CD4-positive, alpha-beta T cell treated with Interleukin-17A for 4 hours (primary cell): ENCODE results near the gene GLMP.

Experiments
- DNase-seq: peaks from one replicate; pipeline ENCODE4 v3.0.0-alpha.2; 2020; ENCODE audit warnings: mixed read lengths

Gene GLMP

GRCh38 chr1:156285437-156285836, 10.0 kb downstream of the GLMP start:
- DNase-seq: no peak

DNA sequence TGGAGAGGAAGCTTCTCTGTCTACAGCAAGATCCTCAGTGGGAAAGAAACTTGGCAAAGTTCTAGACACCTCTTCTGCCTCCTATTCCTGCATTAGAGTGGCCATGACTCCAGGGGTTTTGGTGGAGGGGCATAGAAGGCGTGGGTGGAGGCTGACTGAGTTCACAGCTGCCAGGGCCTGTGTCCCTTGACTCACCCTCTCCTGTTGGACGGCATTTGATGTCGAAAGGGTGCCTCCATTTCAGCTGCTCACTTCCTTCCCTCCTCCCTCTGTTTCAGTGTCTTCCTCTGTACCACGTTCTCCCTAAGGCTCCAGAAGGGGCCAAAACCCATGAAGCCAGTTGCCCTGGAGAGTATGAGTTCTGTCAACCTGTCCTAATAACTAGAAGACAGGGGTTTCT, 10.7 kb downstream of the GLMP start:
- no peak for DNase-seq

- DNase-seq: no peak
These were observed 11.4 kb downstream of the GLMP start, which contains the start of gene TMEM79 for GRCh38 chr1:156284112-156284511. Gene TMEM79, plus strand, starts transcription at chr1:156284325. Its CDS starts 902 bp downstream, at chr1:156285227.

DNA sequence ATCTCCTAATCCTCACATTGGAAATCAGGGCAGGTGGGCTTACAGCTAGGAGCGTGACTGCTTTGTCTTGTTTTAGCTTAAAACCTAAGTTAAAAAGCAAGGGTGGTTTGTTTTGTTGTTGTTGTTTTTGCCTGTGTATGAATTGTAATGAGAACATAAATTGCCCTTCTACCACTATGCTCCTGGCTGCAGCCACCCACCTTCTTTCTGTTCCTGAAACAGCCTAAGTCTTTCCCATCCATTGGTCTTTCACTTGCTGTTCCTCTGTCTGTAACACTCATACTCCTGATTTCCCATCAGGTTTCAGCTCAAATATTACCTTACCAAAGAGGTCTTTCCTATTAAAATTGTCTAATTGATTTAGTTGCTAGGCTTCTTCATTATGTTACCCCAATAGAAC, 12.0 kb downstream of the GLMP start:
- DNase-seq: no peak

- peak; percentile 95 for DNase-seq
These were observed 12.8 kb downstream of the GLMP start, which contains the start of gene SMG5 for GRCh38 chr1:156282479-156283222. Gene SMG5, minus strand, starts transcription at chr1:156282825. Its CDS starts 145 bp downstream, at chr1:156282680.

GRCh38 chr1:156281693-156282478, 13.6 kb downstream of the GLMP start:
- no peak for DNase-seq

DNA sequence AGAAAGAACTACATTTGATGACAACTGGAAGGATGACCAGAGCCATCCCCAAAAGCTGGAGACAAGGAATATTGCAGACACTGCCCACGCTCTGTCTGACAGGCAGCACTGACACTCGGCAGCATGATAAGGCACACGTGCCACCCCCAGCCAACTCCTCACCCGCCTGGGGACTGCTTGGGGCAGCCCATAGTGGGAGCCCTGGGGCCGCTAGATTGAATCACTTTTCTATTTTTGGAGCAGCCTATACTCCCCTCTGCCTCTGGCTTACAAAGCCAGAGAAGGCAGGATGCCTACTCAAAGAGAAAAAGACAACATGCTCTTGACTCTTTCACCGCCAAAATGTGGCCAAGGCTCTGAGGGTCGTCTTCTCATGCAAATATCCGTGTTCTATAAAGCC, 14.2 kb downstream of the GLMP start:
- DNase-seq: no peak

DNA sequence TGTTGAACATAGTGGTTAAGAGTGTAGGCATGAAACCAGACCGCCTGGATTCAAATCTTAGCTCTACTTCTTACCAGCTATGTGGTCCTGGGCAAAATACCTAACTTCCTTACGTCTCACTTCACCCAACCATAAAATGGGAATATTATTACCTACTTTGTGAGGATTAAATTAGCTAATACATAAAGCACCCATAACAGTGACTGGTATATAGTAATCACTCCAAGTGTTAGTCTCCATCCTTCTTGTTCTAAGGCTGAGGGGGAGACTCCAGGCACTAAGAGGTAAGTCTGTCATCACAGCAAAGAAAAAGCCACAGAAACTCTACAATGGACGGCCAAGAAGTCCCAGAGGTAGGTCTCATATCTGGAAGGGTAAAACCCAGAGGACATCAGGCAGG, 15.6 kb downstream of the GLMP start:
- no peak for DNase-seq

DNA sequence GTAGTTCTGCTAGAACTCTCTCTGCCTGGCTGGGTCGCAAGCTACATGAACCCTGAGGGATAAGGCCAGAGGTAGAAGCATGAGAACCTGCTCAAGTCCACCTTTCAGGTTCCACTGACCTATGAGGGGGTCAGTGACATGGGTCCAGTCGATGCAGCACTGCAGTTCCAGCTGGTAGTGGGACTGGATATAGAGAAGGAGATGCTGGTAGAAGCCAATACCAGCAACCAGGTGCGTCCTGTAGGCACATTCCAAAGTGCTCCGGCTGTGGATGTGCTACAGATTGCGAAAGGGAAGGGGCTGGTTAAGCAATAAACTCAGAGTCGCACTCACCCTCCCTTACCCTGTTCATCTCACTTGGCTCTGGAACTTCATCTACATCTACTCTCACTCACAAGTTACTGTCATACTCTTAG, 18.5 kb downstream of the GLMP start:
- DNase-seq: no peak

DNA sequence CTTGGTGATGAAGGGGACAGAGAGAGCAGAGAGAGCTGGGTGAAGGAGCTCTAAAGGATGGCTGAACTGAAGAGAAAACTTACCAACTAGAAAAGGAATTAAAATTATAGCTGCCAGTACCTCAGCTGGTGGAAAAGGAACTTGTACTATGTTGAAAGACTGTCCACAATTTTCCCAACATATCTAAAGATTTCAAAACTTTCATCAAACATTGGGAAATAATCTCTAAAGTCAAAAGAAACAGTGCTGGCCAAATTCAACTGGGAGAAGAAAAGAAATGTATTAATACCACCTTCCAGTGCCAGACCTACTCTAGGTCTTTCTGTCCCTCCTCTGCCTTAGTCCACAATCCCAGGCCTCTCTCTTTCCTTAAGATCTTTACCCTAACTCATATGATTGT, 18.9 kb downstream of the GLMP start:
- DNase-seq: no peak

GRCh38 chr1:156270314-156270713, 25.2 kb downstream of the GLMP start:
- DNase-seq: no peak

DNA sequence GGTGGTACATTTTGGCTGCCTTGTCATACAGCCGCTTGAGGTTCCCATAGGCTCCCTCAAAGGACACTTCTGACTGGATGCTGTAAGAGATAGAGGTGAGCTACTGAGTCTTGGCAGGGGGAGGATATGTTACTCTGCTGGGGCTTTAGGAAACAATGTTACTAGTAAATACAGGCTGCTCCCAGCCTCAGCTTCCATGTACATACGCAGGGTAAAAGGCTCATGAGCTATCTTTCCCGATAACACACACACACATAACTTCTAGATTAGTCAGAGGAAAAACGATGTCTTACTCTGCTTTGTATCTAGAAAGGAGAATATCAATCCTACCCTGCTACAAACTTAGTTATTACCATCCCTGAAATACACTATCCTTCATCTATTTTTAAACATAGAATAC, 27.1 kb downstream of the GLMP start:
- DNase-seq: no peak

DNA sequence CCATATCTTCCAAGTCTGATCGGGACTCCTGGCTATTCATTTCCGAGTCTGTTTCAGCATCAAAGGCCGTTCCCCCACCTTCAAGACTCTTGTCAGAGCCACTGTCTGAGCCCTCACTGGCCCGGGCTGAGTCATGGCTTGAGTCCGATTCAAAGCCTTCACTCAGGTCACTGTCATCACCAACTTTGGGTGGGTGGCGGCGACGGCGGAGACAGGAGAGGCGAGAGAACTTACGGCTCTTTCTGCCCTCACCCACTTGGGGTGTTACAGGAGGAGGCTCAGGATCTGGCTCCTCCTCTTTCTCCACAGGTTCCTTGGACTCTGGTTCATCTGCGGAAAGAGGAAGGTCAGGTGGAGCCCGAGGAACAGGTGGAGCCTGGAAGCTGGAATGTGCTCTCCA, 29.4 kb downstream of the GLMP start:
- DNase-seq: no peak

- DNase-seq: no peak
These were observed 32.2 kb downstream of the GLMP start for GRCh38 chr1:156263288-156263655.

DNA sequence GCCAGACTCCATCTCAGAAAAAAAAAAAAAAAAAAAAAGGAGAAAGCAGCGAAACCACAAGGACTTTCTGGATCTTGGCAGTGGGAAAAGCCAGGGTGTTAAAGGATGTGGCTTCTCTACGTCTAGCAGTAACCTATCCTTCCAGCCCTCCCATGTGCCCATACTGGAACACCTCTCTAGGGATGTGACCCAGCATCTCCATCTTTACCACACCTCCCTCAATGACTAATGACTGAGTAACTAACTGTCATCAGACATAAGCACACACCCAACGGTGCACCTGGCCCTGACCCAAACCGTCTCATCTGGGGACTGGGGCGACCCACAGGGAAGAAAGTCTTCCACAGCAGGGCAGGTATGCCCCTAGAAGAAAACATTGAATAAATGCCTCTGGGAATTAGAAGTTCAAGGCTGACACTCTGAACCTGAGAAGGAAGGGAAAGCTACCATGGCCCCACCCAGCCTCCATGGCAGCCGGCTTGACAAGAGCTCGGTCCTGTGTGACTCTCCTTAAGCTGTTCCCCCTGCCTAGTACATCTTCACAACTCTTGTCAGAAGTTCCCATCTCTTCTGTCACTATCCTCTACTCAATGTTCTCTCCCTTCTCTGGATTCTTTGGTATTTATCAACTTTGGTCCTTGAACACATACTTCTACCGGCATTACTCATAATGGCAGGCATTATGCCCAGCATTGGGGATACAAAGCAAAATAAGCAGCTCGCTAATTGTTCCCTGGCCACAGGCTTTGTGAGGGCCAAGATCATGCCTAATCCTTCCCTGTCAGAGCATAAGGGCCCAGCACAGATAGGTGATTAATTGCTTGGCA, 32.8 kb downstream of the GLMP start:
- no peak for DNase-seq

DNA sequence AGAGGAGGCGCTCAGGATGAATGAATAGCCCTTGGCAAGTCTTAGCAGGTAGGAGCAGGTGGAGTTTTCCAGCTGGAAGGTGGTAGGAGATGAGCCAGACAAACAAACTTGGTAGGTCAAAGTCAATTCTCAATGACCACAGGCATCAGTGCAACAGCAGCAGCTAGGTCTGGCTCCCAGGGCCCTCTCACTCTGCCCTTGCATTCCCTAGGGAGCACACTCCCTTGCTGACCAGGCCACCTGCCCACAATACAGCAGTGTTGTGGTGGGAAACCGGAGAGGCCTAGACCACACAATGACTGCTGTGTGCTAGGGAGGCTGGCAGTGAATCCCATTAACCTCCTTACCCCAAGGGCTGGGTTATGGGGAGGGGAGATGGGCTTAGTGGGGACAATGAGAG, 34.6 kb downstream of the GLMP start:
- no peak for DNase-seq

- DNase-seq: no peak
These were observed 35.7 kb downstream of the GLMP start for GRCh38 chr1:156259805-156260204.

- DNase-seq: no peak
These were observed 36.6 kb downstream of the GLMP start for GRCh38 chr1:156258859-156259258.

- no peak for DNase-seq
These were observed 37.8 kb downstream of the GLMP start for GRCh38 chr1:156257711-156258110.

DNA sequence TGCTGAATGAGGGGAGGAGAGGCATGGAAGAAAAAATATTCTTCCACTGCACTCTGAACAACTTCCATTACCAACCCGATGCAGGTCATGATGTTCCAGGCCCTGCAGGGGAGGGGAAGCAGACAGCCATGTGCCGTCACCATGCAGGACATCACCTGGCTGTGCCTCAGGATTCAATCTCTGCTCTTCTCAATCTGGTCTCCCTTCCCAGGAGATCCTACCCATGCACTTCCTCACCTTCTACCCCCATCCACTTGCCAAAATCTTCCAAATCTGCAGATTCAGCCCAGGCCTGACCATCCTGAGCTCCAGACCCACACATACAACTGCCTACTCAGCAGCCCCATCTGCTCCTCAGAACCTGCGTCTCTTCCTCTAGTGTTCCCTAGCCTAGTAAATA, 41.8 kb downstream of the GLMP start:
- DNase-seq: no peak

GRCh38 chr1:156251527-156251926, 44.0 kb downstream of the GLMP start:
- no peak for DNase-seq

- DNase-seq: no peak
These were observed 45.9 kb downstream of the GLMP start for GRCh38 chr1:156249593-156249992.

- no peak for DNase-seq
These were observed 47.2 kb downstream of the GLMP start for GRCh38 chr1:156248323-156248683.
